Measurements from ENCODE around the gene DGKD.

Gene DGKD

GRCh38 chr2:233446606-233447305, 92.5 kb downstream of the DGKD start:
- Histone ChIP-seq H3K9ac (ENCODE audit: low read length) (no peak overlapping the region), H3K36me3 (ENCODE audit: control insufficient read depth, low read depth, low read length) (no peaks in the 10 kb centered on the region), H3K27me3 (ENCODE audit: control insufficient read depth, insufficient read depth, low read length) (no peaks in the 10 kb centered on the region), H3K9me3 (ENCODE audit: control insufficient read depth, low read depth, low read length) (no peaks in the 10 kb centered on the region), H3K27ac (ENCODE audit: low read length) (no peak overlapping the region), H3K4me1 (ENCODE audit: control insufficient read depth, low read depth, low read length) (peaks cover 7% of the 10 kb centered on the region), H3K4me3 (ENCODE audit: low read length) (no peak overlapping the region)

DNA sequence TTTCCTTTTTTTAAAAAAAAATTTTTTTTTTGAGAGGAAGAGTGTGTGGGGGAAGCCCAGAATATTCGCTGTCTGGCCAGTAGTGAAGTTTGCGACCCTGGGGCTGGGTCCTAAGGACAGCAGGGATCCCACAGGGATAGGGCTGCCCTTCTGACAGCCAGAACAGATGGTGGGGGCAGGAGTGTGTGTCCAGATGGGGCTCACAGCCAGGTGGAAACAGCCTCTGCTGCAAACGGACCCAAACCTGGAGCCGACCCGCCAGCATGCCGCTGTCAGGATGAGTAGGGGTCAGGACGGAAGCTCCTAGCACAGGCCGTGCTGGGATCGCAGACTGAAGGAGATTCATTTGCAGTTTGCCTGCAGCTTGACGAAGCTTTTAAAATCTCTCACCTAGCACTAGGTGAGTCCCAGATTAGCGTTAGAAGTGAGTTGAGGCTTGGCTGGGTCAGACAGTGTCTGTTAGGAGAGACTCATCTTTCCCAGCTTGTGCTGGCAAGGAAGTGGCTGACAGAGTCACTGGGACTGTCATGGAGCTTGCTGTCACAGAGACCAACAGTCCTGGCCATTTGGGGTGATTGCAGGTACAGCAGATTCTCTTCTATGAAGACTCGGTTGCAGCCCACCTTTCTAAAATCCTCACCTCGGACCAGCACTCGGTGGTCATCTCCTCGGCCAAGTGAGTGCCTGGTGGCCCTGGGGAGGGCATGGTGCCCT, 93.4 kb downstream of the DGKD start:
- no peak overlapping the region for H3K27ac ChIP-seq (ENCODE audit: low read length)
- peaks cover 7% of the 10 kb centered on the region for H3K4me1 ChIP-seq (ENCODE audit: control insufficient read depth, low read depth, low read length)
- peaks cover 7% of the 10 kb centered on the region for H3K36me3 ChIP-seq (ENCODE audit: control insufficient read depth, low read depth, low read length)
- no peaks in the 10 kb centered on the region for H3K9me3 ChIP-seq (ENCODE audit: control insufficient read depth, low read depth, low read length)
- no peaks in the 10 kb centered on the region for H3K27me3 ChIP-seq (ENCODE audit: control insufficient read depth, insufficient read depth, low read length)
- no peak overlapping the region for H3K4me3 ChIP-seq (ENCODE audit: low read length)
- H3K9ac ChIP-seq (ENCODE audit: low read length): no peak overlapping the region

GRCh38 chr2:233448220-233448559, 93.9 kb downstream of the DGKD start:
- H3K36me3 ChIP-seq (ENCODE audit: control insufficient read depth, low read depth, low read length): peaks cover 7% of the 10 kb centered on the region
- no peak overlapping the region for H3K9ac ChIP-seq (ENCODE audit: low read length)
- H3K27ac ChIP-seq (ENCODE audit: low read length): no peak overlapping the region
- no peaks in the 10 kb centered on the region for H3K9me3 ChIP-seq (ENCODE audit: control insufficient read depth, low read depth, low read length)
- peaks cover 7% of the 10 kb centered on the region for H3K4me1 ChIP-seq (ENCODE audit: control insufficient read depth, low read depth, low read length)
- H3K27me3 ChIP-seq (ENCODE audit: control insufficient read depth, insufficient read depth, low read length): no peaks in the 10 kb centered on the region
- no peak overlapping the region for H3K4me3 ChIP-seq (ENCODE audit: low read length)

DNA sequence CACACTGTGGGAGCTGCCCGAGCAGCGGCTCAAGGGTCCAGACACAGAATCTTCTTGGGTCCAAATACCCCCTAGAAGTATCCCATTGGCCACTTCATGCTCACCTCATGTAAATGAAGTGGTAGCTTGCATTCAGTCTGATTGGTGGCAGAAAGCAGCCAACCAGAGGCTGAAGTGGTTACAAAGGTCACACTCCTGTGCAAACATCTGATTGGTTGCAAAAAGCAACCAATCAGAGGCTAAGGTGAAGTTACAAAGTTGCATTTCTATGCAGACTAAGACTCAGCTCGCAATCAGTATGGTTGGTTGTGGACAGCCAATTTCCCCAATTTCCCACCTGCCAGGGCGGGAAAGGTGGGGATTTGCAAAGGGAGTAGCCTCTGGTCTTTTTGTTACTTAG, 94.3 kb downstream of the DGKD start:
- Histone ChIP-seq H3K27ac (ENCODE audit: low read length) (no peak overlapping the region), H3K9me3 (ENCODE audit: control insufficient read depth, low read depth, low read length) (no peaks in the 10 kb centered on the region), H3K4me1 (ENCODE audit: control insufficient read depth, low read depth, low read length) (peaks cover 7% of the 10 kb centered on the region), H3K4me3 (ENCODE audit: low read length) (no peak overlapping the region), H3K36me3 (ENCODE audit: control insufficient read depth, low read depth, low read length) (peaks cover 7% of the 10 kb centered on the region), H3K9ac (ENCODE audit: low read length) (no peak overlapping the region), H3K27me3 (ENCODE audit: control insufficient read depth, insufficient read depth, low read length) (no peaks in the 10 kb centered on the region)

DNA sequence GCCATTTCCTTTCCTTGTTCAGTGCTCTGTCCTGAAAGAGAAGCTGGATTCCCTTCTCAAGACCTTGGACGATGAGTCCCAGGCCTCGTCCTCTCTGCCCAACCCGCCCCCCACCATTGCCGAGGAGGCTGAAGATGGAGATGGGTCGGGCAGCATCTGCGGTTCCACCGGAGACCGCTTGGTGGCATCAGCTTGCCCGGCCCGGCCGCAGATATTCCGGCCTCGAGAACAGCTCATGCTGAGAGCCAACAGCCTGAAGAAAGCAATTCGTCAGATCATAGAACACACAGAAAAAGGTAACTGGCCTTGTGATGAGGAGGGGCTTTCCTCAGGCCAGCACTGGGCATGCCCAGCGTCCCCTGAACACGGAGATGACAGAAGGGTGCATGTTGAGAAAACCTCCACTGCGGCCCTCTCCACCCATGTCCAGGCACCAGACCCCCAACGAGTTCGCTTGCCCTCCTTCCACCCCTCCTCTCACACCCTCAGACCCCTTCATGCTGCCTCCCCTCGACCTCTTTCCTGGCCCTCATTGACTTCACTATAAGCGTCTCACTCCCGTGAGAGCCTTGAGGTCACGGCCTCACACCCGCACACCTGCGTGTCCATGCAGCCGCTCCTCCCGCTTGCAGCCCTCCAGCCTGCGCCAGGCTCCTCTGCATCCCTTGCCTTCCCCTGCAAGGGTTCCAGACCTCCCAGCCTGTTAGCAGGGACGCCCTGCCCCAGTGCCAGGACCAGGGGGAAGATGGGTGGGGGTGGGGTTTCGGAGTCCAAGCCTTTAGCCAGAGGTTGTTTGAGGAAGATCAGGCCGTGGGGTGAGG, 95.0 kb downstream of the DGKD start:
- no peak overlapping the region for H3K27ac ChIP-seq (ENCODE audit: low read length)
- peaks cover 7% of the 10 kb centered on the region for H3K36me3 ChIP-seq (ENCODE audit: control insufficient read depth, low read depth, low read length)
- no peak overlapping the region for H3K9ac ChIP-seq (ENCODE audit: low read length)
- no peaks in the 10 kb centered on the region for H3K27me3 ChIP-seq (ENCODE audit: control insufficient read depth, insufficient read depth, low read length)
- H3K4me3 ChIP-seq (ENCODE audit: low read length): no peak overlapping the region
- no peaks in the 10 kb centered on the region for H3K9me3 ChIP-seq (ENCODE audit: control insufficient read depth, low read depth, low read length)
- peaks cover 7% of the 10 kb centered on the region for H3K4me1 ChIP-seq (ENCODE audit: control insufficient read depth, low read depth, low read length)

DNA sequence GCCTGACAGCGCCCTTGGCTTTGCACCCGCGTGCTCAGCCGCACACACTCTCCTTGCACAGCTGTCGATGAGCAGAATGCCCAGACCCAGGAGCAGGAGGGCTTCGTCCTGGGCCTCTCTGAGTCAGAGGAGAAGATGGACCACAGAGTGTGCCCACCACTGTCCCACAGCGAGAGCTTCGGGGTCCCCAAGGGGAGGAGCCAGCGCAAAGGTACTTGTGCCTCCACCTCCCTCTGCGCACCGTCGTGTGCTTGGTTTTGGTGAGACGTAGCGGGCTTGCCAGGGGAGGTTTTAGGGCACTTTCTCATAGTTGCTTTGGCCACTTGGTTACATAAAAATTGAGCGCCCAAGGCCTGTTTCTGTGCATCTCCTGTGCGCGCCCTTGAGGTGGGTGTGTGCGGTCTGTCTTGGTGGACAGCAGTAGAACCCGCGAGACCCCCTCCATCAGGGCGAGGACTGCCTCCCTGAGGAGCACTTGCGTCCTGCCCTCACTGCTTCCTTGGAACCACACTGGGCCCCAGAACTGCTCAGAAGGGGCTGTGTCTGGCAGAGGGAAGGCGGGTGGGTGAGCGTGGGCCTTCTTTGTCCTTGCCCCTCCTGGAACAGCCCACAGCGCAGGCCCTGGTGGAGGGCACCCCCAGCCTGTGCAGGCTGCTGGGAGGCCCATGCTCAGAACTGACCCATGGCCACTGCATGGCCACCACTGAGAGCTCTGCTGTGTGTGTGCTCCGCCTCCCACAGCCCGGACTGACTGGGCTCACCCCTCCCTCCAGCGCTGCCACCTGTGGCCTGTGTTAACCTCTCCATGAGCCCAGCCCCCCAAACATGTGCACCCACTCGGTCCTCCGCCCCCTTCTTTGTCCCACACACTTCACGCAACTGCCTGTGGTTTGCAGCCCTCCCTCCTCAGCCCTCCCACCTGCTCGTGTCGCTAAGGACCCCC, 95.9 kb downstream of the DGKD start:
- no peaks in the 10 kb centered on the region for H3K27me3 ChIP-seq (ENCODE audit: control insufficient read depth, insufficient read depth, low read length)
- H3K4me3 ChIP-seq (ENCODE audit: low read length): no peak overlapping the region
- H3K36me3 ChIP-seq (ENCODE audit: control insufficient read depth, low read depth, low read length): peaks cover 11% of the 10 kb centered on the region
- H3K9ac ChIP-seq (ENCODE audit: low read length): no peak overlapping the region
- no peak overlapping the region for H3K27ac ChIP-seq (ENCODE audit: low read length)
- H3K9me3 ChIP-seq (ENCODE audit: control insufficient read depth, low read depth, low read length): no peaks in the 10 kb centered on the region
- peaks cover 7% of the 10 kb centered on the region for H3K4me1 ChIP-seq (ENCODE audit: control insufficient read depth, low read depth, low read length)

DNA sequence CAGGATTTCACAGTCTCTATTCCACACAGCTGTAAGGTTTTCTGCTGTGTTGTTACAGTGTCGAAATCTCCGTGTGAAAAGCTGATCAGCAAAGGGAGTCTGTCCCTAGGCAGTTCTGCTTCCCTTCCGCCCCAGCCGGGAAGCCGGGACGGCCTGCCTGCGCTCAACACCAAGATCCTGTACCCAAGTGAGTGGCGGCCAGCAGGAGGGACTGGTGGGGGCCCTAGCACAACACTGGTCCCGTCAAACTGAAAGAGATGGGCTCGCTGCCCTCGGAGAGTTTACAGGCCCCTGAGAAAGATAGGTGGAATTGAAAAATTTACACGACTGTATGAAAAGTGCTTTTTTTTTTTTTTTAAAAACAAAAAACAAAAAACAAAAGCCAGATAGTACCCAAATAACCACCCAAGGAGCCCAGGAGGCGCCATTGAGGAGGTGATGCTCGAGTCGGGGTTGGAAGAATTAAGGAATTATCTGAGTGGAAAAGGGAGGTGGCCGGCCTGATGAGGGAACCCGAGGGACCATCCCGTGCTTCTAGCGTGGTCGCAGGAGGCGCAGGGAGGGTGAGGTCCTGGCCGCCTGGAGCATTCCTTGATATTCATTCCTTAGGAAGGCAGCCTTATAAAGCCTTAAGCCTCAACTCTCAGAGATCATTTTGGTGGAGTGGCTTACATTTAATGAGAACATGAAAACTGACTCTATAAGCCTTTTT, 96.7 kb downstream of the DGKD start:
- H3K27ac ChIP-seq (ENCODE audit: low read length): no peak overlapping the region
- H3K36me3 ChIP-seq (ENCODE audit: control insufficient read depth, low read depth, low read length): peaks cover 11% of the 10 kb centered on the region
- H3K9ac ChIP-seq (ENCODE audit: low read length): no peak overlapping the region

DNA sequence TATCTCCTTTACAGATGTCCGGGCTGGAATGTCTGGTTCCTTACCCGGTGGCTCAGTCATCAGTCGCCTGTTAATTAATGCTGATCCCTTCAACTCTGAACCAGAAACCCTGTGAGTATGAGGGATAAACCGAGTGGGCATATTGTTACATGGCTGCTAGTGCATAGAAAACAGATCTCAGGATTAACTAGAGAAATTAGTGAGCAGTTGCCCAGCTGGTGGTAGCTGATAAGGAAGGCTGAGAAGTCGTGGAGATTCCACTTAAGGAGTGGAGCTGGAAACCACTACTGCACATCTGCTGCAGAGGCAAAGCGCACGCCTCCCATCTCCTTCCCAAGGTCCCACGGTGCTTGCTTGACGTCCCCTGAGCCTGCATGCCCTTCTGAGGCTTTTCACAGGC, 97.7 kb downstream of the DGKD start:
- Histone ChIP-seq H3K27me3 (ENCODE audit: control insufficient read depth, insufficient read depth, low read length) (no peaks in the 10 kb centered on the region), H3K36me3 (ENCODE audit: control insufficient read depth, low read depth, low read length) (peaks cover 14% of the 10 kb centered on the region), H3K27ac (ENCODE audit: low read length) (no peak overlapping the region)

More for the DNA sequence above, 96.7 kb downstream of the DGKD start:
- no peaks in the 10 kb centered on the region for H3K9me3 ChIP-seq (ENCODE audit: control insufficient read depth, low read depth, low read length)
- H3K4me3 ChIP-seq (ENCODE audit: low read length): no peak overlapping the region
- H3K27me3 ChIP-seq (ENCODE audit: control insufficient read depth, insufficient read depth, low read length): no peaks in the 10 kb centered on the region
- peaks cover 7% of the 10 kb centered on the region for H3K4me1 ChIP-seq (ENCODE audit: control insufficient read depth, low read depth, low read length)

GRCh38 chr2:233453111-233453915, 99.0 kb downstream of the DGKD start:
- Histone ChIP-seq H3K9me3 (ENCODE audit: control insufficient read depth, low read depth, low read length) (no peaks in the 10 kb centered on the region), H3K9ac (ENCODE audit: low read length) (no peak overlapping the region), H3K27ac (ENCODE audit: low read length) (no peak overlapping the region), H3K27me3 (ENCODE audit: control insufficient read depth, insufficient read depth, low read length) (no peaks in the 10 kb centered on the region), H3K4me1 (ENCODE audit: control insufficient read depth, low read depth, low read length) (peaks cover 7% of the 10 kb centered on the region), H3K4me3 (ENCODE audit: low read length) (no peak overlapping the region), H3K36me3 (ENCODE audit: control insufficient read depth, low read depth, low read length) (peaks cover 14% of the 10 kb centered on the region)

More for the DNA sequence above, 97.7 kb downstream of the DGKD start:
- peaks cover 7% of the 10 kb centered on the region for H3K4me1 ChIP-seq (ENCODE audit: control insufficient read depth, low read depth, low read length)
- H3K9me3 ChIP-seq (ENCODE audit: control insufficient read depth, low read depth, low read length): no peaks in the 10 kb centered on the region
- H3K9ac ChIP-seq (ENCODE audit: low read length): no peak overlapping the region
- no peak overlapping the region for H3K4me3 ChIP-seq (ENCODE audit: low read length)

GRCh38 chr2:233453916-233454315, 99.6 kb downstream of the DGKD start:
- H3K9me3 ChIP-seq (ENCODE audit: control insufficient read depth, low read depth, low read length): no peaks in the 10 kb centered on the region

More at GRCh38 chr2:233453916-233454315, 99.6 kb downstream of the DGKD start:
- Histone ChIP-seq H3K4me1 (ENCODE audit: control insufficient read depth, low read depth, low read length) (peaks cover 1% of the 10 kb centered on the region), H3K27ac (ENCODE audit: low read length) (no peak overlapping the region), H3K27me3 (ENCODE audit: control insufficient read depth, insufficient read depth, low read length) (no peaks in the 10 kb centered on the region), H3K9ac (ENCODE audit: low read length) (no peak overlapping the region), H3K4me3 (ENCODE audit: low read length) (no peak overlapping the region), H3K36me3 (ENCODE audit: control insufficient read depth, low read depth, low read length) (peaks cover 14% of the 10 kb centered on the region)
